Thyroid gland (tissue), 4 donors: ENCODE results near the gene ADAMTSL2. TPM values are rescaled to one million over a fixed set of nuclear protein-coding genes. Genes with fewer than 3 reads are reported as not detected.

Experiments
- DNase-seq, 2 donors: peaks; one replicate each; pipeline ENCODE4 v3.0.0-alpha.2; 2019
- H3K27ac ChIP-seq, 3 donors: fragments of 200-600 bp; sonication (generic); 1 replicate in 2 of 3; 2 replicates in 1 of 3; pipeline ENCODE4 v1.5.1; 2016 to 2019; ENCODE audit warnings: mild to moderate bottlenecking in 1 of 3, moderate library complexity in 1 of 3
- H3K27me3 ChIP-seq: fragments of 200-600 bp; sonication (generic); one replicate; pipeline ENCODE4 v1.5.1; 2019
- H3K36me3 ChIP-seq, 2 donors: fragments of 200-600 bp; sonication (generic); one replicate each; pipeline ENCODE4 v1.5.1; 2016 to 2019
- H3K4me1 ChIP-seq, 2 donors: fragments of 200-600 bp; sonication (generic); one replicate each; pipeline ENCODE4 v1.5.1; 2017 to 2019
- H3K4me3 ChIP-seq, 3 donors: fragments of 200-600 bp; sonication (generic); replicated peaks in 1 of 3; 1 replicate in 2 of 3; 2 replicates in 1 of 3; pipeline ENCODE4 v1.5.1; 2016; ENCODE audit warnings: mild to moderate bottlenecking in 1 of 3
- H3K9me3 ChIP-seq: fragments of 200-600 bp; sonication (generic); one replicate; pipeline ENCODE4 v1.5.1; 2017
- CTCF ChIP-seq, 6 experiments: fragments of 200-600 bp in 3 of 6; fragments of 450-650 bp in 3 of 6; sonication (generic) in 3 of 6; IDR thresholded peaks; one replicate each; pipeline ENCODE4 v1.5.1; 2016 to 2019; ENCODE audit warnings: antibody characterized with exemption in 6 of 6, mild to moderate bottlenecking in 2 of 6, inconsistent platforms in 1 of 6, moderate library complexity in 1 of 6
- POLR2A ChIP-seq, 2 donors: fragments of 450-650 bp; IDR thresholded peaks; one replicate each; pipeline ENCODE4 v1.6.1; 2017; ENCODE audit warnings: antibody characterized with exemption in 2 of 2, mild to moderate bottlenecking in 2 of 2, moderate library complexity in 1 of 2
- WGBS, 2 donors: methylation state at CpG; one replicate each; pipeline ENCODE4 v1.1.5; 2017; 5-methylcytosine and 5-hydroxymethylcytosine counted together
- intact Hi-C: fragments of 100-400 bp; cut with DNase I; formaldehyde crosslinking; loops from one replicate; pipeline ENCODE4 v1.15.1; 2023
- total RNA-seq, 4 donors: library from RNA; depleted of rRNA; stranded (reverse); fragments of >200 nt; gene quantifications; one replicate each; pipeline ENCODE4 v1.2.3, GENCODE V29; 2016

Gene ADAMTSL2
- total RNA-seq, 4 donors from 2014 or later, result 2.4 to 9.3 (median 8.7) TPM

DNA sequence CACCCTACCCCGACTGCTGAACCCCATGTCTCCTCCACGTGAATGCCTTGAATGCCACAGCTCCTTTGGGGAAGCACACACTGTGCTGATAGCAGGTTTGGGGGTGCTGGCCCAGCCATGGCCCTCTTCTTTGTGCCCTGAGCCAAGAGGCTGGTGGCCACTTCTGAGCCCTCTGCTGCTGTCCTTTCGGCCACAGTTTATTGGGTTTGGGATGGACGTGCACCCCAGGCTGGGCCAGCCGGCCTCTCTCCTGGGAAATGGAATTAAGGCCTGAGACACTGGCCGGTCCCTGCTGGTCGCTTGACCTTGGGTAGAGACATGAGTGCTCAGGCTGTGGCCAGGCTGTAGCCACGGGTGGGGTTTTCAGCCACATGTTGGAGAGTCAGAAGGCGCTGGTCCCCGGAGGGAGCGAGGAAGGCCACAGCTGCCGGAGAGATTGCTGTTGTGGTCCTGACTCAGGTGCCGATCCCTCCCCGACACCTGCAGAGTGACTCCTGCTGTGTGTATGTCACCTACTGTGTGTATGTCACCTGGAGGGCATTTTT is 48.1 kb downstream of the ADAMTSL2 start:
- intact Hi-C loops, result loop anchor here (10.0 kb wide), 1 partner anchor 142 kb away; no protein-coding TSS in a partner anchor
- Histone ChIP-seq H3K4me1 (peaks cover 0 to 9% of the 10 kb centered on the region in 2 donors), H3K36me3 (no peaks in the 10 kb centered on the region), H3K27ac (peak overlapping the region in 1 of 3 donors; percentile 41), H3K27me3 (peaks cover 3% of the 10 kb centered on the region), H3K9me3 (no peaks in the 10 kb centered on the region), H3K4me3 (no peak overlapping the region)
- WGBS, 2 donors, result 80 to 99% methylated on average over 2 to 14 of the region's 14 CpGs
- TF ChIP-seq POLR2A (IDR thresholded peaks at IDR 0.05) (no peak), CTCF (IDR thresholded peaks at IDR 0.05) (no peak)
- DNase-seq, result no peak

DNA sequence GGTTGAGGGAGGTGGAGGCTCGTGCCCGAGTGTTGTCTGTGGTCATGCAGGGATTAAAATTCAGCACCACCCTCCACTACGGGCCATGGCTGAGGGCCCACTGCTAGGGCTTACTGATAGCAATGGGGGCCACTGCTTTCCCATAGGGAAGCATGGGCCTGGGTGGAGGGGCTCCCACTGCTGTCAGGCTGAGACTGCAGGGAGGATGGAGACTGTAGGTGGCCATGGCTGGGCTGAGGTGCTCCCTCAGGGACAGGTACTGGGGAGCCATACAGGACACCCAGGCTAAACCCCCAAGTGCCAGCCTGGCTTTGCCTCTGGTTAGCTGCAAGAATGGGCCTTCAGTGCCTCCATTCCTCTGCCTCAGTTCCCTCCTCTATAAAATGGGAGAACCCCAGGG is 48.6 kb downstream of the ADAMTSL2 start:
- no peak overlapping the region for H3K4me3 ChIP-seq
- peaks cover 0 to 9% of the 10 kb centered on the region in 2 donors for H3K4me1 ChIP-seq
- DNase-seq, result no peak
- intact Hi-C loops, result loop anchor here (10.0 kb wide), 1 partner anchor 142 kb away; no protein-coding TSS in a partner anchor
- no peaks in the 10 kb centered on the region for H3K36me3 ChIP-seq
- H3K27ac ChIP-seq, result no peak overlapping the region
- no peaks in the 10 kb centered on the region for H3K9me3 ChIP-seq
- 96% methylated on average over 3 of the region's 3 CpGs; no CpG with 5 or more reads in 1 of the 2 donors for WGBS, 2 donors
- TF ChIP-seq CTCF (IDR thresholded peaks at IDR 0.05), result no peak
- TF ChIP-seq POLR2A (IDR thresholded peaks at IDR 0.05), result no peak
- H3K27me3 ChIP-seq, result peaks cover 3% of the 10 kb centered on the region

DNA sequence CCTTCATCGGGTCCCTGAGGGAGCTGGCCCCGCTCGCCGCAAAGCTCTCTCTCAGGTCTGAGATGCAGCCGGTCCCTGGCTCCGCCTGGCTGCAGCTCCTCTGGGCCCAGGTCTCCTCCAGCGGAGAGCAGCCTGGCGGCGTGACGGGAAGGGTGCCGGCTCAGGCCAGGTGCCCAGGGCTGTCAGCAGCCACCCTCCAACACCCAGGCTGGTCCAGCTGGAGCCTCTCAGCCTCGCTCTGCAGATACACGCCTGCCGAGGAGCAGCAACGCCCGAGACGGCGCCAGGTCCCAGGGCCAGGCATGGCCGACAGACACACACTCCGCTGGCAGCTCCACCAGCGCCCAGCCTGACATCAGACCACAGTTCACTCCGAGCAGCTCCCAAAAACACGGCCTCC is 49.1 kb downstream of the ADAMTSL2 start:
- no peak for DNase-seq
- WGBS, 2 donors, result 86 to 89% methylated on average over 13 to 19 of the region's 23 CpGs
- no peak overlapping the region for H3K27ac ChIP-seq
- peaks cover 0 to 9% of the 10 kb centered on the region in 2 donors for H3K4me1 ChIP-seq
- H3K36me3 ChIP-seq, result no peaks in the 10 kb centered on the region
- intact Hi-C loops, result loop anchor here (10.0 kb wide), 1 partner anchor 141 kb away; no protein-coding TSS in a partner anchor
- peaks cover 3% of the 10 kb centered on the region for H3K27me3 ChIP-seq
- TF ChIP-seq POLR2A (IDR thresholded peaks at IDR 0.05) (no peak), CTCF (IDR thresholded peaks at IDR 0.05) (no peak)
- no peaks in the 10 kb centered on the region for H3K9me3 ChIP-seq
- no peak overlapping the region for H3K4me3 ChIP-seq

- WGBS, 2 donors, result 87 to 92% methylated on average over 5 of the region's 5 CpGs
- H3K4me1 ChIP-seq, result peaks cover 0 to 9% of the 10 kb centered on the region in 2 donors
- intact Hi-C loops, result loop anchor here (10.0 kb wide), 1 partner anchor 141 kb away; no protein-coding TSS in a partner anchor
- DNase-seq, result no peak
- H3K9me3 ChIP-seq, result no peaks in the 10 kb centered on the region
- H3K4me3 ChIP-seq, result no peak overlapping the region
- H3K36me3 ChIP-seq, result no peaks in the 10 kb centered on the region
- H3K27ac ChIP-seq, result no peak overlapping the region
- H3K27me3 ChIP-seq, result peaks cover 3% of the 10 kb centered on the region
- TF ChIP-seq POLR2A (IDR thresholded peaks at IDR 0.05) (no peak), CTCF (IDR thresholded peaks at IDR 0.05) (no peak)
These were observed 49.7 kb downstream of the ADAMTSL2 start for GRCh38 chr9:133584167-133584558.
